22Rv1 (cell line): ENCODE measurements around the gene ABCB10.

Source experiments
- CTCF ChIP-seq: fragments of 450-650 bp; IDR thresholded peaks from 2 replicates; pipeline ENCODE4 v1.5.1; 2017; ENCODE audit warnings: mild to moderate bottlenecking
- ZFX ChIP-seq: fragments of 450-650 bp; IDR thresholded peaks from 2 replicates; pipeline ENCODE4 v1.6.1; 2017; ENCODE audit warnings: antibody characterized with exemption, borderline replicate concordance

- TF ChIP-seq CTCF (no peak), ZFX (no peak)
Measured at GRCh38 chr1:229552732-229553131, 5.8 kb downstream of the ABCB10 start.
